GM21737 (cell line): ENCODE measurements around the gene AHNAK2.

Experiments
- ATAC-seq: cut with Tn5 transposase; IDR thresholded peaks from one replicate; pipeline ENCODE4 v1.9.1; 2021; ENCODE audit warnings: mild to moderate bottlenecking, moderate library complexity; ENCODE audit not compliant: unreplicated experiment

The AHNAK2 gene

DNA sequence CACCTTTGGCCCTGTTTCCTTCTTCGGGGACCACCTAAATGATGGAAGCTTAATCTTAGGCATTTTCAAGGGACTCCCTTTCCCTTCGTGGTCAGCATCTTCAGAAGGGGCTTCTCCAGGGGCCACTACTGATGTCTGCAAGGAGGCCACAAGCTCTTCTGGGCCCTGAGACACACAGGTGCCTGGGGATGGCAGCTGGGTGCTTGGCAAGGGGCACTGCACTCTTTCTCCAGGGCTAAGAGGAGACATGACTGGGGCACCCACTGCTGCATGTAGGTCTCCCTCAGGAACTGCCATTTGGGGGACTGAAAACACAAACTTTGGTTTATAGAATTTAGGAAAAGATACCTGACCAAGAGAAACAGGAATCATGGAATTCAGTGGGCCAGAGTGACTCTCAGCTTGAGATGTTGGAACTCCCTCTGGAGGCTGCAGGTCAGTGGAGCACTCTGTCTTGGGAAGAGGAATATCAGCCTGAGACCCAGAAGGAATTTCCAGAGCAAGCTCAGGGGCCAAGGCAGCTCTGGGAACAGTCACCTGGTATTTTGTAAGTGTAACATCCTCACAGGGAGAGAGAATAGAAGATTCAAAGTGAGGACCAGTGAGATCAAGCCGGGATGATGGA is 37.5 kb downstream of the AHNAK2 start:
- no peak for ATAC-seq

DNA sequence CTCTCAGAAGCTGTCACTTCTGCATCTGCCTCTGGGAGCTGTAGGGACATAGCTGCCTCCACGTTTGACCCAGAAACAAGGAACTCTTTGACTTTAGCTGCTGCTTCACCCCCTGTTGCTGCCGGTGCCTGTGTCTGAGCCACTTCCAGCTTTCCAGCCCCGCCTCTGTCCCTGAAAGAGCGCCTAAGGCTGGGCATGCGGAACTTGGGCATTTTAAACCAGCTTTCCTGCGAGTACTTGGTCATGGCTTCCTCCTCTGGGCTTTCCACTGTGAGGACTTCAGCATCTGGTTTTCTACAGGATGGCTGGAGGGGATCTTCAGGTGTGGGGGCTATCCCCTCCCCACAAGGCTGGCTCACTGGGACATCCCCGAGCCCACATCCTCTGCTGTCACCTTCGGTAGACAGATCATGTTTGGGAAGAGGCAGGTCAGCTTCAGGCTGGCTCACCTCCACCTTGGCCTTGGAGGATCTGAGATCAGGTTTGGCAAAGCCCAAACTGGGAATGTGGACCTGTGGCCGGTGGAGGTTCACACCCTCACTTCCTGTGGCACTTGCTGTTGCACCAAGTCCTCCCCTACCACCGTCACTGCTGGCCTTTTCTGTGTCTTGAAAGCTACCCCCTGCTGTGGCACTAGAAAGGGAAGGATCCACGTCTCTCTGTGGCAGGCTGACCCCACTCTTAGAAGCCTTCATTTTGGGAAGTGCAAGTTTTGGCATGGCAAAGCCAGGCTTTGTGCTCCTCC is 38.3 kb downstream of the AHNAK2 start:
- ATAC-seq = no peak

GRCh38 chr14:104938960-104939359 is 39.2 kb downstream of the AHNAK2 start:
- no peak for ATAC-seq

- no peak for ATAC-seq
These were observed 39.7 kb downstream of the AHNAK2 start for GRCh38 chr14:104938436-104938835.

DNA sequence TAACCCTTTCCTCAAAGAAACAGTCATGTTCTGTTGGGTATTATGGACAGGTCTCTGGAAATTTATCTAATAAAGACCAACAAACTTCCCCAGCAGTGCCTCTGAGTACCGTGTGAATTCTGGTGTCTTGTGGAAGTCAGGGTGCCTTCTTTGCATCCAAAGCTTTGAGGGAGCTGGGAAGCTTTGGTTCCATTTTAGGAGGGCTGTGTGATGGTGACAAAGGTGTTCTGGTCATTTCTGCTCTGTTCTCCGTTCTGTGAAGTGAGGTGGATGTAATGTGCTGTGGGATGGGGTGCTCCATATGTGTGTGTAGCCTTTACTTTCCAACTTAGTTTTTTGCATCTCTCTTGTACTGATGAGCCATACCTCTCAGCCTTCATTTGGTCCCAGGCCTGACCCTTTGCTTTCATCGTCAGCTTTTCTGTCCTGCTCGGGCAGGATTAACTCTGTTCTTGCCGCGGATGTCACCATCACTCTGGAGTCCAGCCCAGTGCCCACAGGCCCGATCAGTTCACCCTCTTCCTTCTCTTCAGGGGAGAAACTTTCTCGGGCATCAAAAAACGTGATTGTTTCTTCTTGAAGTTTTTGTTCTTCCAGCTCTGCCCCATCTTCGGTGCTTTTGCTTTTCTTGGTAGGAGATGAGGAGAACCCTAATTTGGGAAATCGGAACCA is 40.3 kb downstream of the AHNAK2 start:
- ATAC-seq = no peak

DNA sequence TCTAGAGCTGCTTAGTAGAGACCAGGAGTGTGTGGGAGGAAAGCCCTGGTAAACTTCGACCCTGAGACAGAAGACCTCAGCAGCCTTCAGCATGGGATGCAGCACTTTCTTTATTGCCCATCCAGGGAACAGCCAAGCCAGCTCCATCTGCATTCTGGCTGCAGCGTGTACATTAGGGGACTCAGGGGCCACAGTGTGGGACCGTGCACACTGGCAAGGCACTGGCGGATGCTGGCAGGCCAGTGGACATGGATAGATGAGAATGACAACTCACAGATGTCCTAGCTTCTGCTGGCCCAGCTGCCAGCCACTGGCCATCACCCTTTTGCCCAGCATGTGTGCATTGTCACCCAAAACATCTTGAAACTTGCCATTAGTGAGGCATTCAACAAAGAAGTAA is 41.0 kb downstream of the AHNAK2 start:
- ATAC-seq = no peak

GRCh38 chr14:104936361-104937155 is 41.6 kb downstream of the AHNAK2 start:
- ATAC-seq = no peak

DNA sequence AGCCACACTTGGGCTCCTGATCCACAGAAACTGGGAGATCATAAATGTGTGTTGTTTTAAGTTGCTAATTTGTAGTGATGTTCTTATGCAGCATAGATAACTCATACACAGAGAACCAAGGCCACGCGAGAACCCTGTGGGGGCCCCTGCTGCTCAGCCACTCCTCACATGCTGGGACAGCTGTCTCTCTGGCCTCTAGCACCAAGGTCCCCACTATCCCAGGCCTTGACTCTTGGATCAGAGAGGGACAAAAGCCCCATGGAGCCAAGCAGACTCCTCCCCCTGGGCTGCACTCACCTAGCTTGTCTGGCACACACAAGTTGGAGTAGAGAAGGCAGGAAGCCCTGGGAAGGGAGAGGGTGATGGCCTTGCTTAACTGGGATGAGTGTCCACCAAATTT is 42.2 kb downstream of the AHNAK2 start:
- no peak for ATAC-seq

GRCh38 chr14:104935026-104935650 is 43.0 kb downstream of the AHNAK2 start:
- no peak for ATAC-seq

- no peak for ATAC-seq
These were observed 44.1 kb downstream of the AHNAK2 start for GRCh38 chr14:104933746-104934733.

DNA sequence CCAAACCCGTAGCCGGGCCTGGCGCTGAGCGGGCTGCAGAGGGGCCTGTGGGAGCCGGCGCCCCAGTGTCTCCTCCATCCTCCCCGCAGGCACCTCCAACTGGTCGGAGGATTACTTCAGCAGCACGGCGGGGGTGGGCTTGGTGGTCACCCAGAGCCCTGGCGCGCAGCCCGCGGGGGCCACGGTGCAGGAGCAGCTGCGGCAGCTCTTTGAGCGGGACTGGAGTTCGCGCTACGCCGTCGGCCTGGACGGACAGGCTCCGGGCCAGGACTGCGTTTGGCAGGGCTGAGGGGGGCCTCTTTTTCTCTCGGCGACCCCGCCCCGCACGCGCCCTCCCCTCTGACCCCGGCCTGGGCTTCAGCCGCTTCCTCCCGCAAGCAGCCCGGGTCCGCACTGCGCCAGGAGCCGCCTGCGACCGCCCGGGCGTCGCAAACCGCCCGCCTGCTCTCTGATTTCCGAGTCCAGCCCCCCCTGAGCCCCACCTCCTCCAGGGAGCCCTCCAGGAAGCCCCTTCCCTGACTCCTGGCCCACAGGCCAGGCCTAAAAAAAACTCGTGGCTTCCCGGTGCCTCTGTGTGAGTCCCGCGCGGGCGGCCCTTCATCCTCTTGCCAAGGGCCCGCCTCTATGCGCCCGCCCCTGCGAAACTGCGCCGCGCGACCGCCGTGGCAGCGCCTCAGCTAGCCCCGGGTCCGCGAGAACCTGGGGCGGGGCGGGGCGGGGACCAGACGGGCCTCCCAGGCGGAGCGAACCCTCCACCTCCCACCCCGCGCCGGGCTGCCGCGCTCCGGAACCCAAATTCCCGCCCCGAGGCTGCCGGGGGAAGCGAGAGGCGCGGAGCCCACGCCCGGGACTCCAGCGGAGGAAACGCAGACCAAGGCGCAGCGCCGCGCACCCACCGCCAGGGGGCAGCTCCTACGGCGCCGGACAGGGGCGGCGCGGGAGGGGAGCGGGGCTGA is 45.2 kb downstream of the AHNAK2 start:
- ATAC-seq = no peak

- ATAC-seq = no peak
These were observed 46.2 kb downstream of the AHNAK2 start for GRCh38 chr14:104931771-104932675.

DNA sequence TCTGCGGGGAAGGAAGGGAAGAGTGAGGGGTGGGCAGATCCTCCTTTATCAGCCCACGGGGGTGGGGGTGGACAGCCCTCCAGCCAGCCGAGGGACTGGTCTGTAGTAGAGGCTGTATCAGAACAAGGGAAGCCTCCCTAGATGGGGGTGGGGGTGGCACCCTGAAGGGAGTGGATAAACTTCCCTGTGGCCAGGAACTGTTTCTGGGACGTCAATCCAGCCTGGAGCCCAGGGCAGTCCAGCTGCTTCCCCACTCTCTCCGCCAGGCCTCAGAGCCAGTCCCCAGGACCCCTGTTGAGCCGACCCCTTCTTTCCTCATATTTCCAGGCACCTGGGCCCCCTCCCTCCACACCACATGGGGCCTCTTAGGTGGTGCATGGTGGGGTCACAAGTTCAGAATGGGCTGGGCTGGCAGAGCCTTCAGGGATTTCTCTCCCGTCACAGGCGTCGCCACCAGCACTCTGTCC is 46.8 kb downstream of the AHNAK2 start:
- ATAC-seq = no peak

- ATAC-seq = no peak
These were observed 47.5 kb downstream of the AHNAK2 start for GRCh38 chr14:104930526-104931303.

- no peak for ATAC-seq
These were observed 48.6 kb downstream of the AHNAK2 start for GRCh38 chr14:104929268-104930230.
